Muscle layer of colon (tissue), 2 donors: Measurements from ENCODE around the gene DUS3L.

Experiments used
- H3K27ac ChIP-seq: one replicate; pipeline ENCODE4 v1.7.0; 2013; ENCODE audit warnings: low read depth, mild to moderate bottlenecking, low read length, moderate library complexity
- H3K27me3 ChIP-seq, 2 donors: one replicate each; pipeline ENCODE4 v1.7.0; 2013; ENCODE audit warnings: low read length in 2 of 2, mild to moderate bottlenecking in 2 of 2; ENCODE audit not compliant: insufficient read depth in 2 of 2, control insufficient read depth in 1 of 2
- H3K36me3 ChIP-seq: one replicate; pipeline ENCODE4 v1.7.0; 2013; ENCODE audit warnings: mild to moderate bottlenecking, low read length; ENCODE audit not compliant: insufficient read depth
- H3K4me1 ChIP-seq: one replicate; pipeline ENCODE4 v1.7.0; 2013; ENCODE audit warnings: mild to moderate bottlenecking, low read length; ENCODE audit not compliant: insufficient read depth
- H3K4me3 ChIP-seq, 2 donors: one replicate each; pipeline ENCODE4 v1.7.0; 2013; ENCODE audit warnings: low read length in 2 of 2, low read depth in 1 of 2, mild to moderate bottlenecking in 1 of 2, moderate library complexity in 1 of 2
- H3K9ac ChIP-seq: one replicate; pipeline ENCODE4 v1.7.0; 2013; ENCODE audit warnings: low read length
- H3K9me3 ChIP-seq: one replicate; pipeline ENCODE4 v1.7.0; 2013; ENCODE audit warnings: mild to moderate bottlenecking, low read length
- donor health status: abdominal sarcoma.
- donor health status: Adenocarcinoma of cecum.

Gene DUS3L

GRCh38 chr19:5818594-5818993 is 27.6 kb upstream of the DUS3L start:
- H3K36me3 ChIP-seq, result no peaks in the 10 kb centered on the region
- H3K4me3 ChIP-seq, result no peak overlapping the region
- H3K4me1 ChIP-seq, result peaks cover 11% of the 10 kb centered on the region
- H3K27ac ChIP-seq, result no peak overlapping the region
- no peaks in the 10 kb centered on the region for H3K27me3 ChIP-seq
- no peaks in the 10 kb centered on the region for H3K9me3 ChIP-seq
- H3K9ac ChIP-seq, result no peak overlapping the region

- Histone ChIP-seq H3K36me3 (no peaks in the 10 kb centered on the region), H3K27me3 (no peaks in the 10 kb centered on the region), H3K9ac (no peak overlapping the region), H3K4me1 (peaks cover 7% of the 10 kb centered on the region), H3K9me3 (no peaks in the 10 kb centered on the region), H3K4me3 (no peak overlapping the region), H3K27ac (no peak overlapping the region)
Measured at GRCh38 chr19:5817218-5817617, 26.3 kb upstream of the DUS3L start.

- H3K27ac ChIP-seq, result no peak overlapping the region
- H3K36me3 ChIP-seq, result no peaks in the 10 kb centered on the region
- no peak overlapping the region for H3K4me3 ChIP-seq
- no peaks in the 10 kb centered on the region for H3K27me3 ChIP-seq
- no peak overlapping the region for H3K9ac ChIP-seq
- H3K9me3 ChIP-seq, result no peaks in the 10 kb centered on the region
- no peaks in the 10 kb centered on the region for H3K4me1 ChIP-seq
Measured at GRCh38 chr19:5814852-5815246, 23.9 kb upstream of the DUS3L start.

GRCh38 chr19:5814123-5814851 is 23.3 kb upstream of the DUS3L start:
- H3K9me3 ChIP-seq, result no peaks in the 10 kb centered on the region
- no peaks in the 10 kb centered on the region for H3K36me3 ChIP-seq
- H3K27me3 ChIP-seq, result no peaks in the 10 kb centered on the region
- H3K4me3 ChIP-seq, result no peak overlapping the region
- no peak overlapping the region for H3K27ac ChIP-seq
- no peak overlapping the region for H3K9ac ChIP-seq
- H3K4me1 ChIP-seq, result no peaks in the 10 kb centered on the region

- H3K27ac ChIP-seq, result no peak overlapping the region
- no peaks in the 10 kb centered on the region for H3K27me3 ChIP-seq
- no peaks in the 10 kb centered on the region for H3K9me3 ChIP-seq
Measured at GRCh38 chr19:5811117-5811516, 20.2 kb upstream of the DUS3L start.

GRCh38 chr19:5809469-5809868 is 18.5 kb upstream of the DUS3L start:
- no peak overlapping the region for H3K9ac ChIP-seq
- no peak overlapping the region for H3K4me3 ChIP-seq
- peaks cover 0 to under 1% of the 10 kb centered on the region in 2 donors for H3K27me3 ChIP-seq
- no peak overlapping the region for H3K27ac ChIP-seq
- no peaks in the 10 kb centered on the region for H3K9me3 ChIP-seq
- no peaks in the 10 kb centered on the region for H3K4me1 ChIP-seq
- H3K36me3 ChIP-seq, result no peaks in the 10 kb centered on the region

More at GRCh38 chr19:5811117-5811516, 20.2 kb upstream of the DUS3L start:
- no peaks in the 10 kb centered on the region for H3K36me3 ChIP-seq
- H3K4me3 ChIP-seq, result no peak overlapping the region
- H3K4me1 ChIP-seq, result no peaks in the 10 kb centered on the region
- no peak overlapping the region for H3K9ac ChIP-seq

- H3K9me3 ChIP-seq, result no peaks in the 10 kb centered on the region
- H3K9ac ChIP-seq, result no peak overlapping the region
- no peak overlapping the region for H3K27ac ChIP-seq
- H3K27me3 ChIP-seq, result peaks cover 0 to 5% of the 10 kb centered on the region in 2 donors
- no peak overlapping the region for H3K4me3 ChIP-seq
- H3K36me3 ChIP-seq, result no peaks in the 10 kb centered on the region
- H3K4me1 ChIP-seq, result no peaks in the 10 kb centered on the region
Measured at GRCh38 chr19:5809053-5809452, 18.1 kb upstream of the DUS3L start.

GRCh38 chr19:5808120-5808816 is 17.3 kb upstream of the DUS3L start:
- H3K4me1 ChIP-seq, result peaks cover 5% of the 10 kb centered on the region
- no peaks in the 10 kb centered on the region for H3K36me3 ChIP-seq
- H3K9ac ChIP-seq, result no peak overlapping the region
- H3K9me3 ChIP-seq, result no peaks in the 10 kb centered on the region
- no peak overlapping the region for H3K4me3 ChIP-seq
- H3K27ac ChIP-seq, result no peak overlapping the region
- peaks cover 0 to 7% of the 10 kb centered on the region in 2 donors for H3K27me3 ChIP-seq

- peaks cover 2 to 7% of the 10 kb centered on the region in 2 donors for H3K27me3 ChIP-seq
- H3K36me3 ChIP-seq, result no peaks in the 10 kb centered on the region
- H3K27ac ChIP-seq, result no peak overlapping the region
- no peak overlapping the region for H3K9ac ChIP-seq
- H3K4me3 ChIP-seq, result no peak overlapping the region
- H3K9me3 ChIP-seq, result no peaks in the 10 kb centered on the region
- H3K4me1 ChIP-seq, result peaks cover 5% of the 10 kb centered on the region
Measured at GRCh38 chr19:5806905-5807304, 15.9 kb upstream of the DUS3L start.

- no peak overlapping the region for H3K9ac ChIP-seq
- H3K9me3 ChIP-seq, result no peaks in the 10 kb centered on the region
- no peaks in the 10 kb centered on the region for H3K36me3 ChIP-seq
- H3K4me1 ChIP-seq, result peaks cover 5% of the 10 kb centered on the region
- peaks cover 5 to 14% of the 10 kb centered on the region in 2 donors for H3K27me3 ChIP-seq
- H3K4me3 ChIP-seq, result peak overlapping the region in 1 of 2 donors; percentile 55
- peak overlapping the region; percentile 40 for H3K27ac ChIP-seq
Measured at GRCh38 chr19:5806133-5806489, 15.1 kb upstream of the DUS3L start.

- Histone ChIP-seq H3K27ac (peak overlapping the region; percentile 40), H3K4me3 (peak overlapping the region; percentile 36 to 55), H3K4me1 (peaks cover 5% of the 10 kb centered on the region), H3K9me3 (no peaks in the 10 kb centered on the region), H3K9ac (no peak overlapping the region), H3K36me3 (no peaks in the 10 kb centered on the region), H3K27me3 (peaks cover 5 to 15% of the 10 kb centered on the region in 2 donors)
Measured at GRCh38 chr19:5805462-5806132, 14.6 kb upstream of the DUS3L start.
